H1 (cell line): ENCODE data around the gene MYL11. TPM values are rescaled to one million over a fixed set of nuclear protein-coding genes. Genes with fewer than 3 reads are reported as not detected.

Experiments used
- ASH2L ChIP-seq: fragments of 200-600, 300-600 bp; sonication (generic); IDR thresholded peaks from one replicate; pipeline ENCODE4 v1.7.1; 2017; ENCODE audit warnings: low read length
- JUN ChIP-seq: IDR thresholded peaks from 2 replicates; pipeline ENCODE4 v1.6.1; 2011; ENCODE audit warnings: low read depth, mild to moderate bottlenecking, improper control_type of control experiment, low read length
- NANOG ChIP-seq: IDR thresholded peaks from 2 replicates; pipeline ENCODE4 v1.6.1; 2011; ENCODE audit warnings: low read length, low read depth, mild to moderate bottlenecking, inconsistent platforms; ENCODE audit not compliant: insufficient read depth, poor library complexity, severe bottlenecking
- polyA plus RNA-seq, 7 experiments: library from polyadenylated mRNA; depleted of rRNA in 3 of 7; stranded (reverse) in 5 of 7; unstranded in 2 of 7; fragments of >200 nt in 5 of 7; fragments of 200-250 nt in 2 of 7; gene quantifications; 1 replicate in 5 of 7; 2 replicates in 1 of 7; 4 replicates in 1 of 7; pipeline versions ENCODE4 v1.2.1 to v1.2.3, GENCODE V29; 2011 to 2013; ENCODE audit warnings: missing spikeins in 2 of 7, mixed read lengths in 2 of 7
- total RNA-seq: library from RNA; stranded (reverse); fragmentation: NEBNext Ultra II Directional; extraction: Animal tissue kit (Norgen Biotek cat#: 25700); gene quantifications from 2 replicates; pipeline ENCODE4 v1.2.1, GENCODE V29; 2021
- TF ChIP-seq, protein P1 (sequence below): fragments of 300-600 bp; sonication (generic); IDR thresholded peaks from 2 replicates; pipeline ENCODE4 v1.7.1; 2012; ENCODE audit warnings: low read length, moderate library complexity, mild to moderate bottlenecking, inconsistent platforms; ENCODE audit not compliant: insufficient replicate concordance
- TF ChIP-seq, protein P2 (sequence below): IDR thresholded peaks from 2 replicates; pipeline ENCODE4 v1.6.1; 2011; ENCODE audit warnings: low read depth, mild to moderate bottlenecking, low read length; ENCODE audit not compliant: insufficient read depth

MYL11 gene
- total and polyA plus RNA-seq, 2 of the 8 experiments (the other 6 are each of a cell fraction or from before 2014, with no cell fraction given), result 1.2 to 1.4 TPM

DNA sequence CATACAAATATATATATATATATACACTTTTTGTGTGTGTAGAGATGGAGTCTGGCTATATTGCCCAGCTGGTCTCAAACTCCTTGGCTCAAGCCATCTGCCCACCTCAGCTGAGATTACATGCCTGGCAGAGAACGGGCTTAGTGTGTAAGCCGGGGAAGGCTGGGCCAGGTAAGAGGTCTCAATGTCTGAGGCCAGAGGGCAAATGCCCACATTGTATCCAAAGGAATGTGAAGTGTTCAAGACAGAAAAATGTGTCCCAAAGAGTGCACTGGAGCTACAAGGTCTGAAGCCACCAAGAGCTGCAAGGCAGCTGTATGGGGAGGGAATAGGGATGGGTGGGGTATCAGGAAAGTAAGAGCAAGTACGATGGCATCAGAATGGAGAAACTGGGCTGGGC is 28.3 kb upstream of the MYL11 start (continued):
- TF ChIP-seq, protein P1, sequence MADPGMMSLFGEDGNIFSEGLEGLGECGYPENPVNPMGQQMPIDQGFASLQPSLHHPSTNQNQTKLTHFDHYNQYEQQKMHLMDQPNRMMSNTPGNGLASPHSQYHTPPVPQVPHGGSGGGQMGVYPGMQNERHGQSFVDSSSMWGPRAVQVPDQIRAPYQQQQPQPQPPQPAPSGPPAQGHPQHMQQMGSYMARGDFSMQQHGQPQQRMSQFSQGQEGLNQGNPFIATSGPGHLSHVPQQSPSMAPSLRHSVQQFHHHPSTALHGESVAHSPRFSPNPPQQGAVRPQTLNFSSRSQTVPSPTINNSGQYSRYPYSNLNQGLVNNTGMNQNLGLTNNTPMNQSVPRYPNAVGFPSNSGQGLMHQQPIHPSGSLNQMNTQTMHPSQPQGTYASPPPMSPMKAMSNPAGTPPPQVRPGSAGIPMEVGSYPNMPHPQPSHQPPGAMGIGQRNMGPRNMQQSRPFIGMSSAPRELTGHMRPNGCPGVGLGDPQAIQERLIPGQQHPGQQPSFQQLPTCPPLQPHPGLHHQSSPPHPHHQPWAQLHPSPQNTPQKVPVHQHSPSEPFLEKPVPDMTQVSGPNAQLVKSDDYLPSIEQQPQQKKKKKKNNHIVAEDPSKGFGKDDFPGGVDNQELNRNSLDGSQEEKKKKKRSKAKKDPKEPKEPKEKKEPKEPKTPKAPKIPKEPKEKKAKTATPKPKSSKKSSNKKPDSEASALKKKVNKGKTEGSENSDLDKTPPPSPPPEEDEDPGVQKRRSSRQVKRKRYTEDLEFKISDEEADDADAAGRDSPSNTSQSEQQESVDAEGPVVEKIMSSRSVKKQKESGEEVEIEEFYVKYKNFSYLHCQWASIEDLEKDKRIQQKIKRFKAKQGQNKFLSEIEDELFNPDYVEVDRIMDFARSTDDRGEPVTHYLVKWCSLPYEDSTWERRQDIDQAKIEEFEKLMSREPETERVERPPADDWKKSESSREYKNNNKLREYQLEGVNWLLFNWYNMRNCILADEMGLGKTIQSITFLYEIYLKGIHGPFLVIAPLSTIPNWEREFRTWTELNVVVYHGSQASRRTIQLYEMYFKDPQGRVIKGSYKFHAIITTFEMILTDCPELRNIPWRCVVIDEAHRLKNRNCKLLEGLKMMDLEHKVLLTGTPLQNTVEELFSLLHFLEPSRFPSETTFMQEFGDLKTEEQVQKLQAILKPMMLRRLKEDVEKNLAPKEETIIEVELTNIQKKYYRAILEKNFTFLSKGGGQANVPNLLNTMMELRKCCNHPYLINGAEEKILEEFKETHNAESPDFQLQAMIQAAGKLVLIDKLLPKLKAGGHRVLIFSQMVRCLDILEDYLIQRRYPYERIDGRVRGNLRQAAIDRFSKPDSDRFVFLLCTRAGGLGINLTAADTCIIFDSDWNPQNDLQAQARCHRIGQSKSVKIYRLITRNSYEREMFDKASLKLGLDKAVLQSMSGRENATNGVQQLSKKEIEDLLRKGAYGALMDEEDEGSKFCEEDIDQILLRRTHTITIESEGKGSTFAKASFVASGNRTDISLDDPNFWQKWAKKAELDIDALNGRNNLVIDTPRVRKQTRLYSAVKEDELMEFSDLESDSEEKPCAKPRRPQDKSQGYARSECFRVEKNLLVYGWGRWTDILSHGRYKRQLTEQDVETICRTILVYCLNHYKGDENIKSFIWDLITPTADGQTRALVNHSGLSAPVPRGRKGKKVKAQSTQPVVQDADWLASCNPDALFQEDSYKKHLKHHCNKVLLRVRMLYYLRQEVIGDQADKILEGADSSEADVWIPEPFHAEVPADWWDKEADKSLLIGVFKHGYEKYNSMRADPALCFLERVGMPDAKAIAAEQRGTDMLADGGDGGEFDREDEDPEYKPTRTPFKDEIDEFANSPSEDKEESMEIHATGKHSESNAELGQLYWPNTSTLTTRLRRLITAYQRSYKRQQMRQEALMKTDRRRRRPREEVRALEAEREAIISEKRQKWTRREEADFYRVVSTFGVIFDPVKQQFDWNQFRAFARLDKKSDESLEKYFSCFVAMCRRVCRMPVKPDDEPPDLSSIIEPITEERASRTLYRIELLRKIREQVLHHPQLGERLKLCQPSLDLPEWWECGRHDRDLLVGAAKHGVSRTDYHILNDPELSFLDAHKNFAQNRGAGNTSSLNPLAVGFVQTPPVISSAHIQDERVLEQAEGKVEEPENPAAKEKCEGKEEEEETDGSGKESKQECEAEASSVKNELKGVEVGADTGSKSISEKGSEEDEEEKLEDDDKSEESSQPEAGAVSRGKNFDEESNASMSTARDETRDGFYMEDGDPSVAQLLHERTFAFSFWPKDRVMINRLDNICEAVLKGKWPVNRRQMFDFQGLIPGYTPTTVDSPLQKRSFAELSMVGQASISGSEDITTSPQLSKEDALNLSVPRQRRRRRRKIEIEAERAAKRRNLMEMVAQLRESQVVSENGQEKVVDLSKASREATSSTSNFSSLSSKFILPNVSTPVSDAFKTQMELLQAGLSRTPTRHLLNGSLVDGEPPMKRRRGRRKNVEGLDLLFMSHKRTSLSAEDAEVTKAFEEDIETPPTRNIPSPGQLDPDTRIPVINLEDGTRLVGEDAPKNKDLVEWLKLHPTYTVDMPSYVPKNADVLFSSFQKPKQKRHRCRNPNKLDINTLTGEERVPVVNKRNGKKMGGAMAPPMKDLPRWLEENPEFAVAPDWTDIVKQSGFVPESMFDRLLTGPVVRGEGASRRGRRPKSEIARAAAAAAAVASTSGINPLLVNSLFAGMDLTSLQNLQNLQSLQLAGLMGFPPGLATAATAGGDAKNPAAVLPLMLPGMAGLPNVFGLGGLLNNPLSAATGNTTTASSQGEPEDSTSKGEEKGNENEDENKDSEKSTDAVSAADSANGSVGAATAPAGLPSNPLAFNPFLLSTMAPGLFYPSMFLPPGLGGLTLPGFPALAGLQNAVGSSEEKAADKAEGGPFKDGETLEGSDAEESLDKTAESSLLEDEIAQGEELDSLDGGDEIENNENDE, result no peak
- TF ChIP-seq, protein P2, sequence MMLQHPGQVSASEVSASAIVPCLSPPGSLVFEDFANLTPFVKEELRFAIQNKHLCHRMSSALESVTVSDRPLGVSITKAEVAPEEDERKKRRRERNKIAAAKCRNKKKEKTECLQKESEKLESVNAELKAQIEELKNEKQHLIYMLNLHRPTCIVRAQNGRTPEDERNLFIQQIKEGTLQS, result no peak
- TF ChIP-seq JUN (no peak), NANOG (no peak), ASH2L (no peak)
- TF ChIP-seq, all 59 proteins: peak for 0
